Body of pancreas (tissue), 4 donors: ENCODE data around the gene ZNF595.
"Not testable (repeated sequence)": the region's sequence is repeated elsewhere in the genome, so short reads cannot be mapped to it uniquely, and the experiment has no call there.

Source experiments
- POLR2A ChIP-seq, 3 donors: fragments of 450-650 bp; IDR thresholded peaks; one replicate each; pipeline ENCODE4 v1.6.1; 2016; ENCODE audit warnings: antibody characterized with exemption in 3 of 3, mild to moderate bottlenecking in 2 of 3
- TF ChIP-seq, protein P1 (sequence below), 7 experiments: fragments of 450-650 bp in 4 of 7; fragments of 200-600 bp in 3 of 7; sonication (generic) in 3 of 7; IDR thresholded peaks; one replicate each; pipeline ENCODE4 v1.5.1; 2016 to 2019; ENCODE audit warnings: antibody characterized with exemption in 7 of 7

DNA sequence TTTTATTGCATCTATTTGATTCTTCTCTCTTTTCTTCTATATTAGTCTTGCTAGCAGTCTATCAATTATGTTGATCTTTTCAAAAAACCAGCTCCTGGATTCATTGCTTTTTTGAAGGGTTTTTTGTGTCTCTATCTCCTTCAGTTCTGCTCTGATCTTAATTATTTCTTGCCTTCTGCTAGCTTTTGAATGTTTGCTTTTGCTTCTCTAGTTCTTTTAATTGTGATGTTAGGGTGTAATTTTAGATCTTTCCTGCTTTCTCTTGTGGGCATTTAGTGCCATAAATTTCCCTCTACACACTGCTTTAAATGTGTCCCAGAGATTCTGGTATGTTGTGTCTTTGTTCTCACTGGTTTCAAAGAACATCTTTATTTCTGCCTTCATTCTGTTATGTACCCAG lies 14.9 kb upstream of the ZNF595 start:
- TF ChIP-seq, protein P1, sequence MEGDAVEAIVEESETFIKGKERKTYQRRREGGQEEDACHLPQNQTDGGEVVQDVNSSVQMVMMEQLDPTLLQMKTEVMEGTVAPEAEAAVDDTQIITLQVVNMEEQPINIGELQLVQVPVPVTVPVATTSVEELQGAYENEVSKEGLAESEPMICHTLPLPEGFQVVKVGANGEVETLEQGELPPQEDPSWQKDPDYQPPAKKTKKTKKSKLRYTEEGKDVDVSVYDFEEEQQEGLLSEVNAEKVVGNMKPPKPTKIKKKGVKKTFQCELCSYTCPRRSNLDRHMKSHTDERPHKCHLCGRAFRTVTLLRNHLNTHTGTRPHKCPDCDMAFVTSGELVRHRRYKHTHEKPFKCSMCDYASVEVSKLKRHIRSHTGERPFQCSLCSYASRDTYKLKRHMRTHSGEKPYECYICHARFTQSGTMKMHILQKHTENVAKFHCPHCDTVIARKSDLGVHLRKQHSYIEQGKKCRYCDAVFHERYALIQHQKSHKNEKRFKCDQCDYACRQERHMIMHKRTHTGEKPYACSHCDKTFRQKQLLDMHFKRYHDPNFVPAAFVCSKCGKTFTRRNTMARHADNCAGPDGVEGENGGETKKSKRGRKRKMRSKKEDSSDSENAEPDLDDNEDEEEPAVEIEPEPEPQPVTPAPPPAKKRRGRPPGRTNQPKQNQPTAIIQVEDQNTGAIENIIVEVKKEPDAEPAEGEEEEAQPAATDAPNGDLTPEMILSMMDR (IDR thresholded peaks at IDR 0.05) = not testable (repeated sequence)
- TF ChIP-seq POLR2A (IDR thresholded peaks at IDR 0.05) = not testable (repeated sequence)
